NB4 (cell line): Measurements from ENCODE around the gene PLA2G4F.

Source experiments
- POLR2A ChIP-seq: IDR thresholded peaks from 2 replicates; pipeline ENCODE4 v1.6.1; 2011; ENCODE audit warnings: mild to moderate bottlenecking; ENCODE audit not compliant: insufficient read length; ENCODE audit errors: extremely low read depth
- TF ChIP-seq, protein P1 (sequence below): IDR thresholded peaks from one replicate; pipeline ENCODE4 v1.5.1; 2012; ENCODE audit warnings: low read depth, low read length

DNA sequence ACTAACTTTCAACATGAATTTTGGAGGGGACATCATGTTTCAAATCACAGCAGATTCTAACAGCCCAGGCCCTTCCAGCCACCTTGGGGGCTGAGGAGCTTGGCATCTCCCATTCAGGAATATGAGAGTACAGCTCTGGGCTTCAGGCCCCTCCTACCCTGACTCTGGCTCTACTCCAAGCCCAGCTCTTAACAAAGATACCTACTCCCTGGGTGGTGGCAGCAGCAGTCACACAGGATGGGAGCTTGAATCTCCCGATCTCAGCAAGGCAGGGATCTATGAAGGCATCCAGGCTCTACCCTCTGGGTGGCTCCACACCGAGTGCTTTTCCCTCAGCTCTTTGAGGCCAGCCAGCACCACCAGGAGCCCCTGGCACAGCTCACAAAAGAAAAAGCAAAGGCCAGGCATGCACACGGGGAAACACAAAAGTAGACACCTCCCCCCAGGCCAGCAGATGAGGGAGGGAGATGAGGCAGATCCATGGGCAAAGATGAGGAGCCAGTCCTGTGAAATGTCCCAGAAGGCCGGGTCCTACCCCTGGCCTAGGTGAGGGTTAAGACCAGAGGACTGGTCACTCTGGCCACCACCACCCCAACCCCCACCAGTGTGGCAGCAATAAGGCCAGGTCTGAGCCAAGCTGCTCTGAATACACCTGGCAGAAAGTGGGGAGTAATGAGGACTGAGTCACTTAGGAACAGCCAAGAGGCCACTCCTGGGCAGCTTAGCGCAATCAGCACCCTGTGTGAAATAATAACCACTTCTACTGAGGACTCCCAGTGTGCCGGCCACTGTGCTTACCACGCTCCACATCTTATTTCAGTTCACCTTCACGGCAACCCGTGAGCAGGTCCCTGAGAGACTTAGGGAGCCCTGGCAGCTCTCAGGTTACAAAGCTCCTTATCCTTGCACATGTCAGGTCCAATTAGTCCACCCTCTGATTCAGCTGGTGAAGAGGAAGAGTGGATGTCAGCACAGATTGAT, 24.3 kb downstream of the PLA2G4F start:
- TF ChIP-seq, protein P1, sequence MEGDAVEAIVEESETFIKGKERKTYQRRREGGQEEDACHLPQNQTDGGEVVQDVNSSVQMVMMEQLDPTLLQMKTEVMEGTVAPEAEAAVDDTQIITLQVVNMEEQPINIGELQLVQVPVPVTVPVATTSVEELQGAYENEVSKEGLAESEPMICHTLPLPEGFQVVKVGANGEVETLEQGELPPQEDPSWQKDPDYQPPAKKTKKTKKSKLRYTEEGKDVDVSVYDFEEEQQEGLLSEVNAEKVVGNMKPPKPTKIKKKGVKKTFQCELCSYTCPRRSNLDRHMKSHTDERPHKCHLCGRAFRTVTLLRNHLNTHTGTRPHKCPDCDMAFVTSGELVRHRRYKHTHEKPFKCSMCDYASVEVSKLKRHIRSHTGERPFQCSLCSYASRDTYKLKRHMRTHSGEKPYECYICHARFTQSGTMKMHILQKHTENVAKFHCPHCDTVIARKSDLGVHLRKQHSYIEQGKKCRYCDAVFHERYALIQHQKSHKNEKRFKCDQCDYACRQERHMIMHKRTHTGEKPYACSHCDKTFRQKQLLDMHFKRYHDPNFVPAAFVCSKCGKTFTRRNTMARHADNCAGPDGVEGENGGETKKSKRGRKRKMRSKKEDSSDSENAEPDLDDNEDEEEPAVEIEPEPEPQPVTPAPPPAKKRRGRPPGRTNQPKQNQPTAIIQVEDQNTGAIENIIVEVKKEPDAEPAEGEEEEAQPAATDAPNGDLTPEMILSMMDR = no peak
- no peak for TF ChIP-seq POLR2A
